PC-9 (cell line): ENCODE data around the gene WDR59.

ENCODE experiments used
- CTCF ChIP-seq: fragments of 200-600 bp; sonication (generic); conservative IDR thresholded peaks from 2 replicates; pipeline ENCODE4 v1.6.1; 2017; ENCODE audit warnings: mixed run types, antibody characterized with exemption, mild to moderate bottlenecking, moderate library complexity
- EZH2 ChIP-seq: fragments of 200-600 bp; sonication (generic); IDR thresholded peaks from 2 replicates; pipeline ENCODE4 v1.8.0; 2017; ENCODE audit warnings: antibody characterized with exemption, low read depth

- TF ChIP-seq CTCF (no peak), EZH2 (no peak)
These were observed 40.5 kb downstream of the WDR59 start for GRCh38 chr16:74944466-74944865.
